NT2/D1 (cell line): ENCODE data around the gene HOXB4.

Experiments used
- YY1 ChIP-seq: IDR thresholded peaks from 2 replicates; pipeline ENCODE4 v1.6.1; 2011; ENCODE audit not compliant: insufficient read length, insufficient read depth
- ZNF274 ChIP-seq: IDR thresholded peaks from 2 replicates; pipeline ENCODE4 v1.6.1; 2011; ENCODE audit warnings: mild to moderate bottlenecking, low read depth, low read length

- TF ChIP-seq YY1 (no peak), ZNF274 (no peak)
Observed at GRCh38 chr17:48543107-48543853, 34.9 kb downstream of the HOXB4 start.
